Testis (tissue), 2 donors: Measurements from ENCODE around the gene RPS17.
"Not testable (repeated sequence)": the region's sequence is repeated elsewhere in the genome, so short reads cannot be mapped to it uniquely, and the experiment has no call there.

Experiments
- CTCF ChIP-seq, 3 experiments: fragments of 450-650 bp in 2 of 3; fragments of 200-600 bp in 1 of 3; sonication (generic) in 1 of 3; IDR thresholded peaks; one replicate each; pipeline ENCODE4 v1.5.1; 2016 to 2019; ENCODE audit warnings: antibody characterized with exemption in 3 of 3, mild to moderate bottlenecking in 2 of 3, moderate library complexity in 1 of 3
- POLR2A ChIP-seq: fragments of 450-650 bp; IDR thresholded peaks from one replicate; pipeline ENCODE4 v1.6.1; 2017; ENCODE audit warnings: antibody characterized with exemption, mild to moderate bottlenecking, moderate library complexity

GRCh38 chr15:82513587-82513986 lies 26.7 kb downstream of the RPS17 start:
- TF ChIP-seq CTCF (IDR thresholded peaks at IDR 0.05); POLR2A: not testable (repeated sequence)
